Measurements from ENCODE around the gene AUTS2.

Gene AUTS2

GRCh38 chr7:70680743-70681468, 1082.6 kb downstream of the AUTS2 start:
- no peak for TF ChIP-seq CTCF (IDR thresholded peaks at IDR 0.05; ENCODE audit: low read depth, low read length)
- DNase-seq (ENCODE audit: low read depth in 2 of 2) = no peak
- no peak overlapping the region for H3K4me3 ChIP-seq (replicated peaks in 1 of 2; ENCODE audit: low read depth in 2 of 2, low read length in 2 of 2)

- H3K4me3 ChIP-seq (replicated peaks in 1 of 2; ENCODE audit: low read depth in 2 of 2, low read length in 2 of 2) = no peak overlapping the region
- no peak for DNase-seq (ENCODE audit: low read depth in 2 of 2)
These were observed 1083.4 kb downstream of the AUTS2 start for GRCh38 chr7:70681469-70682350.

GRCh38 chr7:70684173-70684572, 1085.9 kb downstream of the AUTS2 start:
- DNase-seq (ENCODE audit: low read depth in 2 of 2) = no peak

More at GRCh38 chr7:70681469-70682350, 1083.4 kb downstream of the AUTS2 start:
- no peak for TF ChIP-seq CTCF (IDR thresholded peaks at IDR 0.05; ENCODE audit: low read depth, low read length)

GRCh38 chr7:70693321-70693685, 1095.0 kb downstream of the AUTS2 start:
- no peak for TF ChIP-seq CTCF (IDR thresholded peaks at IDR 0.05; ENCODE audit: low read depth, low read length)
- peak; percentile 14 to 31 for DNase-seq (ENCODE audit: low read depth in 2 of 2)
- H3K4me3 ChIP-seq (replicated peaks in 1 of 2; ENCODE audit: low read depth in 2 of 2, low read length in 2 of 2) = peak overlapping the region; percentile 36 to 70

More at GRCh38 chr7:70684173-70684572, 1085.9 kb downstream of the AUTS2 start:
- no peak for TF ChIP-seq CTCF (IDR thresholded peaks at IDR 0.05; ENCODE audit: low read depth, low read length)
- no peak overlapping the region for H3K4me3 ChIP-seq (replicated peaks in 1 of 2; ENCODE audit: low read depth in 2 of 2, low read length in 2 of 2)

GRCh38 chr7:70693686-70694433, 1095.6 kb downstream of the AUTS2 start:
- TF ChIP-seq CTCF (IDR thresholded peaks at IDR 0.05; ENCODE audit: low read depth, low read length) = peak; percentile 11
- DNase-seq (ENCODE audit: low read depth in 2 of 2) = peak; percentile 45 to 55

GRCh38 chr7:70694434-70694970, 1096.2 kb downstream of the AUTS2 start:
- no peak for TF ChIP-seq CTCF (IDR thresholded peaks at IDR 0.05; ENCODE audit: low read depth, low read length)
- DNase-seq (ENCODE audit: low read depth in 2 of 2) = peak; percentile 35 to 47
- peak overlapping the region; percentile 70 to 76 for H3K4me3 ChIP-seq (replicated peaks in 1 of 2; ENCODE audit: low read depth in 2 of 2, low read length in 2 of 2)

More at GRCh38 chr7:70693686-70694433, 1095.6 kb downstream of the AUTS2 start:
- H3K4me3 ChIP-seq (replicated peaks in 1 of 2; ENCODE audit: low read depth in 2 of 2, low read length in 2 of 2) = peak overlapping the region; percentile 36 to 70
